Activated naive CD8-positive, alpha-beta T cell treated with anti-CD3 and anti-CD28 coated beads, Interleukin-2, amount 50 U/mL, for 16 hours (primary cell): ENCODE data around the gene DKC1.

Experiments used
- DNase-seq: peaks from one replicate; pipeline ENCODE4 v3.0.0-alpha.2; 2020; ENCODE audit warnings: low read depth, low spot score

The DKC1 gene

GRCh38 chrX:154737136-154737535 lies 25.5 kb upstream of the DKC1 start:
- DNase-seq: no peak

- DNase-seq: no peak
Observed at GRCh38 chrX:154738011-154738738, 24.5 kb upstream of the DKC1 start.

GRCh38 chrX:154739952-154740465 lies 22.7 kb upstream of the DKC1 start:
- DNase-seq: no peak

- DNase-seq: no peak
Observed at GRCh38 chrX:154742613-154743012, 20.1 kb upstream of the DKC1 start.

GRCh38 chrX:154748712-154749339 lies 13.8 kb upstream of the DKC1 start:
- no peak for DNase-seq

- no peak for DNase-seq
Observed at GRCh38 chrX:154749856-154750255, 12.8 kb upstream of the DKC1 start.

- no peak for DNase-seq
Observed at GRCh38 chrX:154750301-154751202, 12.1 kb upstream of the DKC1 start, which contains the start of gene GAB3. Gene GAB3 (minus strand): TSS chrX:154751077. CDS start chrX:154751025, 52 bp downstream.

GRCh38 chrX:154751203-154751668 lies 11.4 kb upstream of the DKC1 start:
- DNase-seq: no peak

GRCh38 chrX:154751669-154752271 lies 10.9 kb upstream of the DKC1 start:
- no peak for DNase-seq

GRCh38 chrX:154758696-154759095 lies 4.0 kb upstream of the DKC1 start:
- no peak for DNase-seq

GRCh38 chrX:154761977-154762536 lies 607 bp upstream of the DKC1 start:
- no peak for DNase-seq

- no peak for DNase-seq
Observed at GRCh38 chrX:154774622-154775021, 12.0 kb downstream of the DKC1 start.

- no peak for DNase-seq
Observed at GRCh38 chrX:154775419-154776349, 13.0 kb downstream of the DKC1 start.

- no peak for DNase-seq
Observed at GRCh38 chrX:154776753-154777152, 14.1 kb downstream of the DKC1 start.

- DNase-seq: no peak
Observed at GRCh38 chrX:154779261-154779660, 16.6 kb downstream of the DKC1 start.

- no peak for DNase-seq
Observed at GRCh38 chrX:154780968-154781367, 18.3 kb downstream of the DKC1 start.

- no peak for DNase-seq
Observed at GRCh38 chrX:154784149-154784995, 21.7 kb downstream of the DKC1 start.

GRCh38 chrX:154785716-154786115 lies 23.1 kb downstream of the DKC1 start:
- DNase-seq: no peak

GRCh38 chrX:154791467-154791866 lies 28.8 kb downstream of the DKC1 start:
- DNase-seq: no peak
